ENCODE data around the gene STT3B. TPM values are rescaled to one million over a fixed set of nuclear protein-coding genes. Genes with fewer than 3 reads are reported as not detected.

STT3B gene
- total and polyA plus RNA-seq, 3 experiments from 2014 or later, result 107 to 137 (median 116) TPM

- Mint-ChIP-seq H3K9me3 (no peaks in the 10 kb centered on the region), H3K4me3 (peak overlapping the region in 3 of 7 donors; percentile 2 to 60 (median 16)), H3K27ac (peak overlapping the region in 6 of 8 donors; percentile 5 to 58 (median 36)), H3K4me1 (peaks cover 33 to 59% (median 58%) of the 10 kb centered on the region in 3 donors), H3K27me3 (peaks cover 0 to 3% of the 10 kb centered on the region in 2 donors), H3K36me3 (peaks cover 0 to 4% (median 2%) of the 10 kb centered on the region in 3 donors)
- no peak for DNase-seq
- Histone ChIP-seq H3K27me3 (ENCODE audit: insufficient read depth, low read length, poor library complexity, severe bottlenecking) (no peaks in the 10 kb centered on the region), H3K4me1 (ENCODE audit: insufficient read depth, low read length) (peaks cover 35% of the 10 kb centered on the region), H3K4me3 (ENCODE audit: low read length) (no peak overlapping the region), H3K36me3 (ENCODE audit: insufficient read depth, low read length) (no peaks in the 10 kb centered on the region), H3K9me3 (ENCODE audit: low read length) (no peaks in the 10 kb centered on the region), H3K27ac (ENCODE audit: low read depth, low read length) (no peak overlapping the region)
- CTCF ChIA-PET, result no interaction called here
- POLR2A ChIA-PET, result interaction anchor here (1.3 kb wide), 1 partner anchor 24 kb away, joined by 5 read pairs; the partner anchor contains the start of gene STT3B
Observed at GRCh38 chr3:31508452-31509146, 24.1 kb upstream of the STT3B start.

DNA sequence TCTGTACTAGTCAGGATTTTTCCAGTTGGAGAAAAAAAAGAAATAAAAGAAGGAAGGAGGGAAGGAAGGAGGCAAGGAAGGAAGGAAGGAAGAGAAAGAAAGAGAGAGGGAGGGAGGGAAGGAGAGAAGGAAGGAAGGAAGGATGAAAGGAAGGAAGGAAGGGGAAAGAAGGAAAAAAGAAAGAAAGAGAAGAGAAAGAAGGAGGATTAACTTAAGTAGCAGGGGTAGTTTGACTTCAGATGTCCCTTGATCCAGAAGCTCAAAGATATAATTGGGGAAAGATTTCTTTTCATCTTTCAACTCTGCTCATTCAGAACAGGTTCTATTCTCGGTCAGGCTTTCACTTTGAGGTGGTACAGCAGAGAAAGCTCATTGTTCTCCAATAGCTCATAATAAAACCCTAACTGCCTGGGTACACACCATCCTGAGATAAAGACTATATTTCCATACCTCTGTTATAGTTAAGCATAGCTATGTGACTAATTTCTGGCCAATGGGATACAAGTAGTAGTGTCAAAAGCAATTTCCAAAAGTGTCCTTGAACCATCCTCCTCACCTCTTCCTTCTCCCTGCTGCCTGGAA is 23.5 kb upstream of the STT3B start:
- peaks cover 35% of the 10 kb centered on the region for H3K4me1 ChIP-seq (ENCODE audit: insufficient read depth, low read length)
- no peaks in the 10 kb centered on the region for H3K9me3 Mint-ChIP-seq
- DNase-seq, result no peak
- peaks cover 0 to 3% of the 10 kb centered on the region in 2 donors for H3K27me3 Mint-ChIP-seq
- CTCF ChIA-PET, result no interaction called here
- no peaks in the 10 kb centered on the region for H3K27me3 ChIP-seq (ENCODE audit: insufficient read depth, low read length, poor library complexity, severe bottlenecking)
- no peak overlapping the region for H3K4me3 ChIP-seq (ENCODE audit: low read length)
- H3K36me3 ChIP-seq (ENCODE audit: insufficient read depth, low read length), result no peaks in the 10 kb centered on the region
- POLR2A ChIA-PET, result interaction anchor here (1.3 kb wide), 1 partner anchor 23 kb away, joined by 5 read pairs; the partner anchor contains the start of gene STT3B
- H3K27ac Mint-ChIP-seq, result peak overlapping the region in 2 of 8 donors; percentile 4 to 52
- H3K9me3 ChIP-seq (ENCODE audit: low read length), result no peaks in the 10 kb centered on the region
- H3K4me3 Mint-ChIP-seq, result peak overlapping the region in 1 of 7 donors; percentile 27
- peaks cover 31 to 53% (median 53%) of the 10 kb centered on the region in 3 donors for H3K4me1 Mint-ChIP-seq
- no peak overlapping the region for H3K27ac ChIP-seq (ENCODE audit: low read depth, low read length)
- peaks cover 0 to 4% (median 2%) of the 10 kb centered on the region in 3 donors for H3K36me3 Mint-ChIP-seq

- Histone ChIP-seq H3K4me1 (ENCODE audit: insufficient read depth, low read length) (peaks cover 2% of the 10 kb centered on the region), H3K27ac (ENCODE audit: low read depth, low read length) (no peak overlapping the region), H3K27me3 (ENCODE audit: insufficient read depth, low read length, poor library complexity, severe bottlenecking) (no peaks in the 10 kb centered on the region), H3K36me3 (ENCODE audit: insufficient read depth, low read length) (no peaks in the 10 kb centered on the region), H3K9me3 (ENCODE audit: low read length) (no peaks in the 10 kb centered on the region), H3K4me3 (ENCODE audit: low read length) (no peak overlapping the region)
- Mint-ChIP-seq H3K9me3 (no peaks in the 10 kb centered on the region), H3K36me3 (peaks cover 0 to 4% (median 2%) of the 10 kb centered on the region in 3 donors), H3K27me3 (peaks cover 0 to 3% of the 10 kb centered on the region in 2 donors), H3K27ac (no peak overlapping the region), H3K4me1 (peaks cover 3 to 8% (median 7%) of the 10 kb centered on the region in 3 donors), H3K4me3 (no peak overlapping the region)
- no peak for DNase-seq
- CTCF ChIA-PET, result interaction anchor here (1.0 kb wide), 1 partner anchor 9 kb away, joined by 3 read pairs; no protein-coding TSS in a partner anchor
- POLR2A ChIA-PET, result no interaction called here
Observed at GRCh38 chr3:31514570-31514969, 18.2 kb upstream of the STT3B start.

GRCh38 chr3:31515486-31516284 is 17.0 kb upstream of the STT3B start:
- Histone ChIP-seq H3K27me3 (ENCODE audit: insufficient read depth, low read length, poor library complexity, severe bottlenecking) (no peaks in the 10 kb centered on the region), H3K36me3 (ENCODE audit: insufficient read depth, low read length) (no peaks in the 10 kb centered on the region), H3K4me3 (ENCODE audit: low read length) (no peak overlapping the region), H3K4me1 (ENCODE audit: insufficient read depth, low read length) (no peaks in the 10 kb centered on the region), H3K9me3 (ENCODE audit: low read length) (no peaks in the 10 kb centered on the region), H3K27ac (ENCODE audit: low read depth, low read length) (no peak overlapping the region)
- H3K27ac Mint-ChIP-seq, result no peak overlapping the region
- ChIA-PET POLR2A (no interaction called here), CTCF (interaction anchor here (0.7 to 1.0 kb wide), 2 partner anchors 10 to 381 kb away, joined by 3 read pairs; no protein-coding TSS in a partner anchor)
- no peak for DNase-seq
- H3K9me3 Mint-ChIP-seq, result no peaks in the 10 kb centered on the region
- H3K4me3 Mint-ChIP-seq, result no peak overlapping the region
- peaks cover 0 to 3% of the 10 kb centered on the region in 2 donors for H3K27me3 Mint-ChIP-seq
- peaks cover 0 to 4% (median 2%) of the 10 kb centered on the region in 3 donors for H3K36me3 Mint-ChIP-seq
- H3K4me1 Mint-ChIP-seq, result peaks cover 0 to 4% (median 0%) of the 10 kb centered on the region in 3 donors

- Mint-ChIP-seq H3K4me3 (no peak overlapping the region), H3K36me3 (peaks cover 0 to 4% (median 2%) of the 10 kb centered on the region in 3 donors), H3K4me1 (peaks cover 3 to 4% (median 4%) of the 10 kb centered on the region in 3 donors), H3K27me3 (peaks cover 0 to 3% of the 10 kb centered on the region in 2 donors), H3K27ac (no peak overlapping the region), H3K9me3 (no peaks in the 10 kb centered on the region)
- Histone ChIP-seq H3K27me3 (ENCODE audit: insufficient read depth, low read length, poor library complexity, severe bottlenecking) (no peaks in the 10 kb centered on the region), H3K4me1 (ENCODE audit: insufficient read depth, low read length) (peaks cover 3% of the 10 kb centered on the region), H3K27ac (ENCODE audit: low read depth, low read length) (no peak overlapping the region), H3K36me3 (ENCODE audit: insufficient read depth, low read length) (no peaks in the 10 kb centered on the region), H3K9me3 (ENCODE audit: low read length) (no peaks in the 10 kb centered on the region), H3K4me3 (ENCODE audit: low read length) (no peak overlapping the region)
- CTCF ChIA-PET, result interaction anchor here (1.2 kb wide), 1 partner anchor 15 kb away, joined by 3 read pairs; the partner anchor contains the start of gene STT3B
- no peak for DNase-seq
- POLR2A ChIA-PET, result no interaction called here
Observed at GRCh38 chr3:31516757-31517156, 16.0 kb upstream of the STT3B start.

DNA sequence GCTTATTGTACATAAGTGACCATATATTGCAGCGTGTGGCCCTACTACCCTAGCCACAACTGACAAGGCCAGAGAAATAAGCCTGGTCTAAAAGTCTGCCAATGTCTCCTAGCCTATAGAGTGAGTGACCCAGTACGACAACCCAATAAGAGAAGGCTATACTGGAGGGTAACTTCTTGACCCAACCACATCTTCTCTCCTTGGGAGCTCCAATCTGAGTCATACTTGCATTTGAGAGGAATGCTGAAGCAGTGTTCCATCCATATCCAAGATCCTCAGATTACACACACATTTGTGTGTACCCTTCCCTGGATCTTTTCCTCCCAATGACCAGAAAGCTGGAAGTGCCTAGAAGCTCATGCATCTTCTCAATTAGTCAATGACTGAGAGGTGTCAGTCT is 11.3 kb upstream of the STT3B start:
- Mint-ChIP-seq H3K4me1 (peaks cover 12 to 21% (median 15%) of the 10 kb centered on the region in 3 donors), H3K27ac (peak overlapping the region in 2 of 8 donors; percentile 6 to 28), H3K9me3 (no peaks in the 10 kb centered on the region), H3K4me3 (no peak overlapping the region), H3K27me3 (no peaks in the 10 kb centered on the region), H3K36me3 (no peaks in the 10 kb centered on the region)
- Histone ChIP-seq H3K4me3 (ENCODE audit: low read length) (no peak overlapping the region), H3K27me3 (ENCODE audit: insufficient read depth, low read length, poor library complexity, severe bottlenecking) (no peaks in the 10 kb centered on the region), H3K9me3 (ENCODE audit: low read length) (no peaks in the 10 kb centered on the region), H3K27ac (ENCODE audit: low read depth, low read length) (no peak overlapping the region), H3K4me1 (ENCODE audit: insufficient read depth, low read length) (peaks cover 10% of the 10 kb centered on the region), H3K36me3 (ENCODE audit: insufficient read depth, low read length) (no peaks in the 10 kb centered on the region)
- POLR2A ChIA-PET, result interaction anchor here (0.6 to 1.6 kb wide), 4 partner anchors 10 to 16 kb away, joined by 3 to 19 read pairs (median 4); partner anchors contain the start of gene STT3B
- no peak for DNase-seq
- CTCF ChIA-PET, result interaction anchor here (1.2 kb wide), 1 partner anchor 16 kb away, joined by 3 read pairs; no protein-coding TSS in a partner anchor

- Mint-ChIP-seq H3K9me3 (no peaks in the 10 kb centered on the region), H3K27me3 (no peaks in the 10 kb centered on the region), H3K27ac (peak overlapping the region in 7 of 8 donors; percentile 50 to 85 (median 64)), H3K36me3 (no peaks in the 10 kb centered on the region), H3K4me1 (peaks cover 12 to 21% (median 15%) of the 10 kb centered on the region in 3 donors), H3K4me3 (peak overlapping the region in 3 of 7 donors; percentile 17 to 52 (median 40))
- Histone ChIP-seq H3K27ac (ENCODE audit: low read depth, low read length) (no peak overlapping the region), H3K9me3 (ENCODE audit: low read length) (no peaks in the 10 kb centered on the region), H3K4me1 (ENCODE audit: insufficient read depth, low read length) (peaks cover 10% of the 10 kb centered on the region), H3K36me3 (ENCODE audit: insufficient read depth, low read length) (no peaks in the 10 kb centered on the region), H3K4me3 (ENCODE audit: low read length) (no peak overlapping the region), H3K27me3 (ENCODE audit: insufficient read depth, low read length, poor library complexity, severe bottlenecking) (no peaks in the 10 kb centered on the region)
- POLR2A ChIA-PET, result interaction anchor here (0.6 to 1.6 kb wide), 2 partner anchors 10 to 17 kb away, joined by 3 to 19 read pairs; partner anchors contain the start of gene STT3B
- DNase-seq, result no peak
- CTCF ChIA-PET, result interaction anchor here (1.4 to 1.8 kb wide), 2 partner anchors 10 to 12 kb away, joined by 4 to 13 read pairs; partner anchors contain the start of gene STT3B
Observed at GRCh38 chr3:31522152-31522551, 10.6 kb upstream of the STT3B start.
